Endothelial cell of umbilical vein (primary cell): ENCODE results near the gene HDAC7.

Experiments
- CTCF ChIP-seq, 2 donors: IDR thresholded peaks; 1 replicate in 1 of 2; 2 replicates in 1 of 2; pipeline ENCODE4 v1.5.1; 2011; ENCODE audit warnings: low read length in 2 of 2, mild to moderate bottlenecking in 2 of 2, moderate library complexity in 2 of 2, control low read depth in 1 of 2, inconsistent platforms in 1 of 2, low read depth in 1 of 2; ENCODE audit not compliant: insufficient read depth in 1 of 2; ENCODE audit errors: extremely low read depth in 1 of 2
- JUN ChIP-seq: IDR thresholded peaks from 2 replicates; pipeline ENCODE4 v1.6.1; 2011; ENCODE audit warnings: borderline replicate concordance, low read depth; ENCODE audit not compliant: insufficient read length, insufficient read depth

- TF ChIP-seq JUN (no peak), CTCF (IDR thresholded peaks at IDR 0.05; ENCODE audit: extremely low read depth in 1 of 2, insufficient read depth in 1 of 2, low read depth in 1 of 2, low read length in 2 of 2) (no peak)
Observed at GRCh38 chr12:47748507-47748828, 71.2 kb downstream of the HDAC7 start.
